NT2/D1 (cell line): Measurements from ENCODE around the gene PLAC9.

Source experiments
- SUZ12 ChIP-seq: IDR thresholded peaks from 2 replicates; pipeline ENCODE4 v1.6.1; 2011; ENCODE audit not compliant: insufficient read length, insufficient read depth; ENCODE audit errors: extremely low read depth
- YY1 ChIP-seq: IDR thresholded peaks from 2 replicates; pipeline ENCODE4 v1.6.1; 2011; ENCODE audit not compliant: insufficient read length, insufficient read depth
- ZNF274 ChIP-seq: IDR thresholded peaks from 2 replicates; pipeline ENCODE4 v1.6.1; 2011; ENCODE audit warnings: mild to moderate bottlenecking, low read depth, low read length

DNA sequence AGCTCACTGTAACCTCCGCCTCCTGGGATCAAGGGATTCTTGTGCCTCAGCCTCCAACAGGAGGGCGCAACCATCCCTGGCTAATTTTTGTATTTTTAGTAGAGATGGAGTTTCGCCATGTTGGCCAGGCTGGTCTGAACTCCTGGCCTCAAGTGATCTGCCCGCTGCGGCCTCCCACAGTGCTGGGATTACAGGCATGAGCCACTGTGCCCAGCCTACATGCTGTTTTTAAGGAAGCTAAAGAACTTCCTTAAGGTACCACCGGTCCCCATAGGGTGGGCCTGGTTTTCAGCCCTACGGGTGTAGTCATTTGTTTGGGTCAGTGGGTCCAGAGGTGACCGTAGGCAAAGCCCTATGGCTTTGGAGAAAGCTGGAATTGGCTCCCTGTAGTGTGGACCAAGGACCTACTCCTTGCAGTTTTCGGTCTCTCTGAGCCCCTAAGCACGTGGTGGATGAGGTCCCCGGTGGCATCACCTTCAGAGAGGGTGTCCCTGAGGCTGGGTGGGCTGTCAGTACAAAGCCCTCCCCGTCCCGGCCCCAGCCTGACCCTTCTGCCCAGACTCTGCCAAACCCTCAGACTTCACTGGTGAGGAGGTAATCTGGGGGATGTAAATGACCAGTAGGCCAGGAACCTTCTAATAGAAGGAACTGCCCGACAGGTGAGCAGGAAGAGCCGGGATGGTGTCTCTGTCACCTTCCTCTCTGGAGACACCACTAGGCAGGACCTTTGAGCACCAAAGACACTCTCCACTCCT, 42.3 kb downstream of the PLAC9 start:
- TF ChIP-seq ZNF274: no peak
- no peak for TF ChIP-seq SUZ12
- TF ChIP-seq YY1: no peak
